HepG2 (cell line): Measurements from ENCODE around the gene SELENOH. TPM values are rescaled to one million over a fixed set of nuclear protein-coding genes. Genes with fewer than 3 reads are reported as not detected.

ENCODE experiments used
- BHLHE40 ChIP-seq: IDR thresholded peaks from 2 replicates; pipeline ENCODE4 v1.6.1; 2011; ENCODE audit warnings: low read length, improper control_type of control experiment
- CEBPG ChIP-seq: IDR thresholded peaks from 2 replicates; pipeline ENCODE4 v1.6.1; 2016
- CREB1 ChIP-seq, 2 experiments: fragments of 450-650 bp in 1 of 2; IDR thresholded peaks; 2 replicates each; pipeline ENCODE4 v1.6.1; 2016 to 2017; ENCODE audit warnings: control low read depth in 1 of 2, mild to moderate bottlenecking in 1 of 2, missing compliant biosample characterization in 1 of 2, missing genetic modification characterization in 1 of 2
- FOSL2 ChIP-seq: sonication (generic); formaldehyde crosslinking; IDR thresholded peaks from 2 replicates; pipeline ENCODE4 v1.4.0; 2020; ENCODE audit warnings: missing genetic modification reagents
- FOXP1 ChIP-seq, 2 experiments: fragments of 450-650 bp in 1 of 2; IDR thresholded peaks; 2 replicates each; pipeline ENCODE4 v1.6.1; 2017 to 2018; ENCODE audit warnings: antibody characterized with exemption in 1 of 2
- HMG20A ChIP-seq: IDR thresholded peaks from 2 replicates; pipeline ENCODE4 v1.6.1; 2016; ENCODE audit warnings: borderline replicate concordance
- KAT8 ChIP-seq: IDR thresholded peaks from 2 replicates; pipeline ENCODE4 v1.6.1; 2016; ENCODE audit warnings: missing genetic modification reagents, missing compliant biosample characterization
- KDM6A ChIP-seq: IDR thresholded peaks from 2 replicates; pipeline ENCODE4 v1.6.1; 2016; ENCODE audit warnings: low read depth
- KLF11 ChIP-seq: IDR thresholded peaks from 2 replicates; pipeline ENCODE4 v1.6.1; 2016; ENCODE audit warnings: missing compliant biosample characterization
- MAFF ChIP-seq: IDR thresholded peaks from 2 replicates; pipeline ENCODE4 v1.6.1; 2011; ENCODE audit warnings: low read depth, low read length, improper control_type of control experiment
- NR2F2 ChIP-seq: IDR thresholded peaks from 2 replicates; pipeline ENCODE4 v1.6.1; 2012; ENCODE audit warnings: low read depth, inconsistent platforms, borderline replicate concordance
- RARA ChIP-seq: IDR thresholded peaks from 2 replicates; pipeline ENCODE4 v1.6.1; 2016; ENCODE audit warnings: missing genetic modification reagents, missing compliant biosample characterization
- RXRB ChIP-seq: IDR thresholded peaks from 2 replicates; pipeline ENCODE4 v1.6.1; 2016; ENCODE audit warnings: borderline replicate concordance, missing genetic modification reagents, missing compliant biosample characterization
- SIX4 ChIP-seq: sonication (generic); formaldehyde crosslinking; IDR thresholded peaks from 2 replicates; pipeline ENCODE4 v1.4.0; 2020; ENCODE audit warnings: missing genetic modification reagents
- SKI ChIP-seq: fragments of 450-650 bp; IDR thresholded peaks from one replicate; pipeline ENCODE4 v1.6.1; 2018; ENCODE audit warnings: mild to moderate bottlenecking; ENCODE audit not compliant: partially characterized antibody
- SOX13 ChIP-seq, 3 experiments: fragments of 450-650 bp in 1 of 3; sonication (generic) in 1 of 3; formaldehyde crosslinking in 1 of 3; IDR thresholded peaks in 2 of 3; conservative IDR thresholded peaks in 1 of 3; 2 replicates each; pipeline versions ENCODE4 v1.5.0 to v1.6.1; 2016 to 2020; ENCODE audit warnings: antibody characterized with exemption in 1 of 3, mild to moderate bottlenecking in 1 of 3, missing compliant biosample characterization in 1 of 3, missing genetic modification reagents in 1 of 3, moderate library complexity in 1 of 3
- SOX5 ChIP-seq: IDR thresholded peaks from 2 replicates; pipeline ENCODE4 v1.6.1; 2016; ENCODE audit warnings: borderline replicate concordance
- polyA plus RNA-seq, 8 experiments: library from polyadenylated mRNA; depleted of rRNA in 3 of 8; stranded (reverse) in 7 of 8; unstranded in 1 of 8; fragments of >200 nt; fragmentation: Illumina TruSeq in 4 of 8; extraction: Trizol in 4 of 8; gene quantifications; 2 replicates each; pipeline versions ENCODE4 v1.2.1 to v1.2.3, GENCODE V29; 2011 to 2016; ENCODE audit warnings: low read depth in 4 of 8, missing spikeins in 1 of 8, mixed read lengths in 1 of 8; ENCODE audit not compliant: insufficient read depth in 1 of 8
- total RNA-seq, 5 experiments: library from RNA; depleted of rRNA; stranded (reverse); fragments of >200 nt; fragmentation: Illumina TruSeq; extraction: Trizol; gene quantifications; 2 replicates each; pipeline ENCODE4 v1.2.3, GENCODE V29; 2016; ENCODE audit warnings: low read depth in 1 of 5
- TF ChIP-seq, protein P1 (sequence below): IDR thresholded peaks from 2 replicates; pipeline ENCODE4 v1.4.0; 2020; ENCODE audit warnings: mild to moderate bottlenecking, missing genetic modification reagents
- TF ChIP-seq, protein P2 (sequence below): sonication (generic); formaldehyde crosslinking; IDR thresholded peaks from 2 replicates; pipeline ENCODE4 v1.5.0; 2020; ENCODE audit warnings: missing genetic modification reagents
- TF ChIP-seq, protein P3 (sequence below): sonication (generic); formaldehyde crosslinking; IDR thresholded peaks from 2 replicates; pipeline ENCODE4 v1.4.0; 2020; ENCODE audit warnings: missing genetic modification reagents
- TF ChIP-seq, protein P4 (sequence below): sonication (generic); formaldehyde crosslinking; IDR thresholded peaks from 2 replicates; pipeline ENCODE4 v1.8.1; 2023; ENCODE audit warnings: mild to moderate bottlenecking, missing genetic modification reagents, borderline replicate concordance
- TF ChIP-seq, protein P5 (sequence below): sonication (generic); formaldehyde crosslinking; IDR thresholded peaks from 2 replicates; pipeline ENCODE4 v1.5.0; 2020; ENCODE audit warnings: missing genetic modification reagents

The SELENOH gene
- total and polyA plus RNA-seq, 2 of the 13 experiments (the other 11 are each of a cell fraction or from before 2014, with no cell fraction given): 27.2 to 77.4 TPM

DNA sequence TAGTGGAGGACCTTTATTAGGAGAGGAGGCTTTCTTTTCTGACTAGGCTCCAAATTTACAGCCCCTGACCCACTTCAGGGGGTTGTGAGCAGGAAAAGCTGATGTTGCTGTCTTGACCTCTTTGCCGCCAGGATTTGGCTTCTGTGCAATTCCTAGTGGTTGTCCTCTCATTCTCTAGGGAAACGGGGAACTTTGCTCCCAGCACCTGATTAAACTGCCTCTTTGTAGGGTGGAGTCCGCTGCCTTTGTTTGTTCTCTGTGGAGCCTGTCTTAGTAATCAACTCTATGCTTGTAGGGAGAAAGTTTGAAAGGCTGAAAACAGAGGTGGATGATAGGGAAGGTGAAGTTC is 36.7 kb downstream of the SELENOH start (continued):
- TF ChIP-seq, protein P1, sequence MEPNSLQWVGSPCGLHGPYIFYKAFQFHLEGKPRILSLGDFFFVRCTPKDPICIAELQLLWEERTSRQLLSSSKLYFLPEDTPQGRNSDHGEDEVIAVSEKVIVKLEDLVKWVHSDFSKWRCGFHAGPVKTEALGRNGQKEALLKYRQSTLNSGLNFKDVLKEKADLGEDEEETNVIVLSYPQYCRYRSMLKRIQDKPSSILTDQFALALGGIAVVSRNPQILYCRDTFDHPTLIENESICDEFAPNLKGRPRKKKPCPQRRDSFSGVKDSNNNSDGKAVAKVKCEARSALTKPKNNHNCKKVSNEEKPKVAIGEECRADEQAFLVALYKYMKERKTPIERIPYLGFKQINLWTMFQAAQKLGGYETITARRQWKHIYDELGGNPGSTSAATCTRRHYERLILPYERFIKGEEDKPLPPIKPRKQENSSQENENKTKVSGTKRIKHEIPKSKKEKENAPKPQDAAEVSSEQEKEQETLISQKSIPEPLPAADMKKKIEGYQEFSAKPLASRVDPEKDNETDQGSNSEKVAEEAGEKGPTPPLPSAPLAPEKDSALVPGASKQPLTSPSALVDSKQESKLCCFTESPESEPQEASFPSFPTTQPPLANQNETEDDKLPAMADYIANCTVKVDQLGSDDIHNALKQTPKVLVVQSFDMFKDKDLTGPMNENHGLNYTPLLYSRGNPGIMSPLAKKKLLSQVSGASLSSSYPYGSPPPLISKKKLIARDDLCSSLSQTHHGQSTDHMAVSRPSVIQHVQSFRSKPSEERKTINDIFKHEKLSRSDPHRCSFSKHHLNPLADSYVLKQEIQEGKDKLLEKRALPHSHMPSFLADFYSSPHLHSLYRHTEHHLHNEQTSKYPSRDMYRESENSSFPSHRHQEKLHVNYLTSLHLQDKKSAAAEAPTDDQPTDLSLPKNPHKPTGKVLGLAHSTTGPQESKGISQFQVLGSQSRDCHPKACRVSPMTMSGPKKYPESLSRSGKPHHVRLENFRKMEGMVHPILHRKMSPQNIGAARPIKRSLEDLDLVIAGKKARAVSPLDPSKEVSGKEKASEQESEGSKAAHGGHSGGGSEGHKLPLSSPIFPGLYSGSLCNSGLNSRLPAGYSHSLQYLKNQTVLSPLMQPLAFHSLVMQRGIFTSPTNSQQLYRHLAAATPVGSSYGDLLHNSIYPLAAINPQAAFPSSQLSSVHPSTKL (CRISPR knock-in tag): peak; percentile 82
- peak; percentile 79 for TF ChIP-seq RARA (CRISPR knock-in tag)
- TF ChIP-seq KDM6A (CRISPR knock-in tag): peak; percentile 57; the same call in 1 of the 2 replicates
- TF ChIP-seq KLF11 (CRISPR knock-in tag): no peak
- peak; percentile 24; the same call in 1 of the 2 replicates for TF ChIP-seq SOX13 (IDR thresholded peaks at IDR 0.05)
- TF ChIP-seq SOX13 (CRISPR knock-in tag; conservative IDR thresholded peaks at IDR 0.05 in 1 of 2, IDR thresholded peaks at IDR 0.05 in 1 of 2): peak in 1 of 2 experiments; percentile 84; a peak in 2 of 4 replicates
- TF ChIP-seq RXRB: peak; percentile 66
- TF ChIP-seq SIX4 (CRISPR knock-in tag): peak; percentile 46; the same call in 1 of the 2 replicates
- TF ChIP-seq KAT8: peak; percentile 20; the same call in 1 of the 2 replicates
- TF ChIP-seq, protein P2, sequence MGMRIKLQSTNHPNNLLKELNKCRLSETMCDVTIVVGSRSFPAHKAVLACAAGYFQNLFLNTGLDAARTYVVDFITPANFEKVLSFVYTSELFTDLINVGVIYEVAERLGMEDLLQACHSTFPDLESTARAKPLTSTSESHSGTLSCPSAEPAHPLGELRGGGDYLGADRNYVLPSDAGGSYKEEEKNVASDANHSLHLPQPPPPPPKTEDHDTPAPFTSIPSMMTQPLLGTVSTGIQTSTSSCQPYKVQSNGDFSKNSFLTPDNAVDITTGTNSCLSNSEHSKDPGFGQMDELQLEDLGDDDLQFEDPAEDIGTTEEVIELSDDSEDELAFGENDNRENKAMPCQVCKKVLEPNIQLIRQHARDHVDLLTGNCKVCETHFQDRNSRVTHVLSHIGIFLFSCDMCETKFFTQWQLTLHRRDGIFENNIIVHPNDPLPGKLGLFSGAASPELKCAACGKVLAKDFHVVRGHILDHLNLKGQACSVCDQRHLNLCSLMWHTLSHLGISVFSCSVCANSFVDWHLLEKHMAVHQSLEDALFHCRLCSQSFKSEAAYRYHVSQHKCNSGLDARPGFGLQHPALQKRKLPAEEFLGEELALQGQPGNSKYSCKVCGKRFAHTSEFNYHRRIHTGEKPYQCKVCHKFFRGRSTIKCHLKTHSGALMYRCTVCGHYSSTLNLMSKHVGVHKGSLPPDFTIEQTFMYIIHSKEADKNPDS (CRISPR knock-in tag): 0 out of 2 replicates have a peak, but pooled peaks have one; percentile 4
- peak; percentile 74; the same call in 1 of the 2 replicates for TF ChIP-seq SOX5 (CRISPR knock-in tag)
- TF ChIP-seq HMG20A (CRISPR knock-in tag): peak; percentile 63; the same call in 1 of the 2 replicates
- peak; percentile 42; the same call in 1 of the 2 replicates for TF ChIP-seq CEBPG (CRISPR knock-in tag)
- TF ChIP-seq NR2F2: 0 out of 2 replicates have a peak, but pooled peaks have one; percentile 24
- peak; percentile 44; the same call in 1 of the 2 replicates for TF ChIP-seq FOSL2 (CRISPR knock-in tag)
- TF ChIP-seq SKI: peak; percentile 14
- TF ChIP-seq, protein P3, sequence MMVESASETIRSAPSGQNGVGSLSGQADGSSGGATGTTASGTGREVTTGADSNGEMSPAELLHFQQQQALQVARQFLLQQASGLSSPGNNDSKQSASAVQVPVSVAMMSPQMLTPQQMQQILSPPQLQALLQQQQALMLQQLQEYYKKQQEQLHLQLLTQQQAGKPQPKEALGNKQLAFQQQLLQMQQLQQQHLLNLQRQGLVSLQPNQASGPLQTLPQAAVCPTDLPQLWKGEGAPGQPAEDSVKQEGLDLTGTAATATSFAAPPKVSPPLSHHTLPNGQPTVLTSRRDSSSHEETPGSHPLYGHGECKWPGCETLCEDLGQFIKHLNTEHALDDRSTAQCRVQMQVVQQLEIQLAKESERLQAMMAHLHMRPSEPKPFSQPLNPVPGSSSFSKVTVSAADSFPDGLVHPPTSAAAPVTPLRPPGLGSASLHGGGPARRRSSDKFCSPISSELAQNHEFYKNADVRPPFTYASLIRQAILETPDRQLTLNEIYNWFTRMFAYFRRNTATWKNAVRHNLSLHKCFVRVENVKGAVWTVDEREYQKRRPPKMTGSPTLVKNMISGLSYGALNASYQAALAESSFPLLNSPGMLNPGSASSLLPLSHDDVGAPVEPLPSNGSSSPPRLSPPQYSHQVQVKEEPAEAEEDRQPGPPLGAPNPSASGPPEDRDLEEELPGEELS: peak; percentile 56; the same call in 1 of the 2 replicates
- peak; percentile 80 for TF ChIP-seq BHLHE40
- no peak for TF ChIP-seq CREB1 (IDR thresholded peaks at IDR 0.05)
- no peak; the same call in 1 of the 2 replicates for TF ChIP-seq CREB1 (CRISPR knock-in tag; IDR thresholded peaks at IDR 0.05)
- peak; percentile 28; the same call in 1 of the 2 replicates for TF ChIP-seq MAFF
- TF ChIP-seq FOXP1 (IDR thresholded peaks at IDR 0.05): no peak
- peak; percentile 64 for TF ChIP-seq FOXP1 (CRISPR knock-in tag; IDR thresholded peaks at IDR 0.05)
- TF ChIP-seq, protein P4, sequence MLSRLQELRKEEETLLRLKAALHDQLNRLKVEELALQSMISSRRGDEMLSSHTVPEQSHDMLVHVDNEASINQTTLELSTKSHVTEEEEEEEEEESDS (CRISPR knock-in tag): no peak
- TF ChIP-seq, protein P5, sequence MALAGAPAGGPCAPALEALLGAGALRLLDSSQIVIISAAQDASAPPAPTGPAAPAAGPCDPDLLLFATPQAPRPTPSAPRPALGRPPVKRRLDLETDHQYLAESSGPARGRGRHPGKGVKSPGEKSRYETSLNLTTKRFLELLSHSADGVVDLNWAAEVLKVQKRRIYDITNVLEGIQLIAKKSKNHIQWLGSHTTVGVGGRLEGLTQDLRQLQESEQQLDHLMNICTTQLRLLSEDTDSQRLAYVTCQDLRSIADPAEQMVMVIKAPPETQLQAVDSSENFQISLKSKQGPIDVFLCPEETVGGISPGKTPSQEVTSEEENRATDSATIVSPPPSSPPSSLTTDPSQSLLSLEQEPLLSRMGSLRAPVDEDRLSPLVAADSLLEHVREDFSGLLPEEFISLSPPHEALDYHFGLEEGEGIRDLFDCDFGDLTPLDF: peak; percentile 39; the same call in 1 of the 2 replicates
